Right renal pelvis (tissue), 4 donors: ENCODE measurements around the gene KIF1A. TPM values are rescaled to one million over a fixed set of nuclear protein-coding genes. Genes with fewer than 3 reads are reported as not detected.

Experiments used
- DNase-seq, 4 donors: peaks; one replicate each; pipeline ENCODE4 v3.0.0-alpha.2; 2013; ENCODE audit warnings: low read depth in 4 of 4, low spot score in 3 of 4, missing footprints in 1 of 4
- polyA plus RNA-seq, 4 donors: library from polyadenylated mRNA; unstranded; fragments of 120-200 nt; gene quantifications; one replicate each; pipeline ENCODE4 v1.2.1, GENCODE V29; 2013; ENCODE audit not compliant: insufficient read length in 4 of 4

KIF1A gene
- polyA plus RNA-seq, 4 donors, result 9.8 to 13.9 (median 11.5) TPM

GRCh38 chr2:240739797-240740196, 80.2 kb downstream of the KIF1A start:
- no peak for DNase-seq

- no peak for DNase-seq
Measured at GRCh38 chr2:240737958-240738357, 82.1 kb downstream of the KIF1A start.

- no peak for DNase-seq
Measured at GRCh38 chr2:240737512-240737911, 82.5 kb downstream of the KIF1A start.

- no peak for DNase-seq
Measured at GRCh38 chr2:240736281-240737250, 83.5 kb downstream of the KIF1A start.

- no peak for DNase-seq
Measured at GRCh38 chr2:240735476-240735875, 84.5 kb downstream of the KIF1A start.

GRCh38 chr2:240734756-240735155, 85.3 kb downstream of the KIF1A start:
- DNase-seq, result no peak

- DNase-seq, result no peak
Measured at GRCh38 chr2:240733803-240734495, 86.1 kb downstream of the KIF1A start.

- DNase-seq, result no peak
Measured at GRCh38 chr2:240732911-240733622, 87.0 kb downstream of the KIF1A start.

GRCh38 chr2:240732184-240732583, 87.8 kb downstream of the KIF1A start:
- DNase-seq, result no peak

GRCh38 chr2:240731178-240731545, 88.9 kb downstream of the KIF1A start:
- no peak for DNase-seq

GRCh38 chr2:240730501-240731177, 89.4 kb downstream of the KIF1A start:
- no peak for DNase-seq

- DNase-seq, result no peak
Measured at GRCh38 chr2:240728827-240729226, 91.2 kb downstream of the KIF1A start.

GRCh38 chr2:240728361-240728760, 91.7 kb downstream of the KIF1A start:
- DNase-seq, result no peak

GRCh38 chr2:240727913-240728312, 92.1 kb downstream of the KIF1A start:
- no peak for DNase-seq

- DNase-seq, result no peak
Measured at GRCh38 chr2:240727439-240727838, 92.6 kb downstream of the KIF1A start.

GRCh38 chr2:240726876-240727275, 93.1 kb downstream of the KIF1A start:
- no peak for DNase-seq

GRCh38 chr2:240725671-240726070, 94.3 kb downstream of the KIF1A start:
- DNase-seq, result no peak

- DNase-seq, result no peak
Measured at GRCh38 chr2:240725266-240725665, 94.8 kb downstream of the KIF1A start.

GRCh38 chr2:240724431-240724830, 95.6 kb downstream of the KIF1A start:
- DNase-seq, result no peak

- no peak for DNase-seq
Measured at GRCh38 chr2:240723851-240724250, 96.2 kb downstream of the KIF1A start.
